K562 (cell line): ENCODE measurements around the gene AGTR1.

Experiments
- AFF4 ChIP-seq: sonication (generic); formaldehyde crosslinking; IDR thresholded peaks from 2 replicates; pipeline ENCODE4 v1.8.0; 2023; ENCODE audit warnings: mild to moderate bottlenecking, missing genetic modification reagents
- CEBPB ChIP-seq: fragments of 450-650 bp; IDR thresholded peaks from 2 replicates; pipeline ENCODE4 v1.6.1; 2016; ENCODE audit warnings: missing genetic modification characterization, missing compliant biosample characterization
- CTCF ChIP-seq, 3 experiments: IDR thresholded peaks in 2 of 3; conservative IDR thresholded peaks in 1 of 3; 2 replicates each; pipeline ENCODE4 v1.5.1; 2011 to 2012; ENCODE audit warnings: low read length in 3 of 3, mild to moderate bottlenecking in 3 of 3, control low read depth in 2 of 3, improper control_type of control experiment in 1 of 3, inconsistent platforms in 1 of 3, low read depth in 1 of 3, mixed read lengths in 1 of 3, moderate library complexity in 1 of 3; ENCODE audit not compliant: insufficient read depth in 2 of 3
- EZH2 ChIP-seq: IDR thresholded peaks from 2 replicates; pipeline ENCODE4 v1.6.1; 2012; ENCODE audit warnings: low read depth, mild to moderate bottlenecking, inconsistent platforms, low read length, borderline replicate concordance
- MAZ ChIP-seq, 2 experiments: fragments of 450-650 bp in 1 of 2; sonication (generic) in 1 of 2; formaldehyde crosslinking; IDR thresholded peaks in 1 of 2; conservative IDR thresholded peaks in 1 of 2; 2 replicates each; pipeline versions ENCODE4 v1.4.0 to v1.5.0; 2020; ENCODE audit warnings: mild to moderate bottlenecking in 1 of 2, missing genetic modification reagents in 1 of 2
- PBX2 ChIP-seq, 2 experiments: IDR thresholded peaks in 1 of 2; conservative IDR thresholded peaks in 1 of 2; 2 replicates each; pipeline ENCODE4 v1.6.1; 2016; ENCODE audit warnings: low read depth in 2 of 2, mild to moderate bottlenecking in 1 of 2, missing compliant biosample characterization in 1 of 2, missing genetic modification characterization in 1 of 2, moderate library complexity in 1 of 2
- TAF1 ChIP-seq: IDR thresholded peaks from 2 replicates; pipeline ENCODE4 v1.6.1; 2011; ENCODE audit warnings: mild to moderate bottlenecking, low read length, moderate library complexity; ENCODE audit not compliant: insufficient read depth, control insufficient read depth, severe bottlenecking; ENCODE audit errors: extremely low read depth
- ZNF274 ChIP-seq: IDR thresholded peaks from 2 replicates; pipeline ENCODE4 v1.6.1; 2011; ENCODE audit warnings: low read depth, mild to moderate bottlenecking, low read length, moderate library complexity, borderline replicate concordance
- TF ChIP-seq, protein P1 (sequence below): fragments of 150-350 bp; conservative IDR thresholded peaks from 2 replicates; pipeline ENCODE4 v1.6.1; 2014; ENCODE audit warnings: low read length
- TF ChIP-seq, protein P2 (sequence below), 2 experiments: fragments of 450-650 bp; formaldehyde crosslinking in 1 of 2; IDR thresholded peaks; 2 replicates each; pipeline versions ENCODE4 v1.4.0 to v1.6.1; 2014 to 2020; ENCODE audit warnings: mild to moderate bottlenecking in 2 of 2, borderline replicate concordance in 1 of 2, low read depth in 1 of 2

DNA sequence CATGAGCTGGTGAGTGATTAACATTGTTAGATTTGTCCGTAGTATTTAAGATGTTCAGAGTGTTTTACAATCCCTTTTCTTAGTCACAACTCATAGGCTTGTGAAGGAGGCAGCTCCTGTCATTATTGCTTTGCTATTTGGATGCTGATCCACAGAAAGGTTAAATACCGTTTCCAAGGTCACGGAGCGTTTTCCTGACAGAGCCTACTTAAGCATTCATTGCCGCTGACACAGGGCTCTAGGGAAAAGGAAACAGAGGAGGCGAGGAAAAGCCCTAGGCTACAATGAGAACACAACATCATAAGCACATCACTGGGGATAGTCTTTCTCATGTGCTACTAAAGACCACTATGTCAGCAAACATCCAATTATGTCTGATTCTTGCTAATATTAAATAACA, 91.4 kb downstream of the AGTR1 start:
- TF ChIP-seq CTCF (IDR thresholded peaks at IDR 0.05 in 2 of 3, conservative IDR thresholded peaks at IDR 0.05 in 1 of 3; ENCODE audit: insufficient read depth in 2 of 3, low read depth in 1 of 3, low read length in 3 of 3) (no peak), PBX2 (CRISPR knock-in tag; IDR thresholded peaks at IDR 0.05; ENCODE audit: low read depth) (no peak), PBX2 (tag; conservative IDR thresholded peaks at IDR 0.05; ENCODE audit: low read depth) (no peak), CEBPB (no peak), ZNF274 (no peak), AFF4 (CRISPR knock-in tag) (no peak), EZH2 (no peak), MAZ (CRISPR knock-in tag; conservative IDR thresholded peaks at IDR 0.05 in 1 of 2, IDR thresholded peaks at IDR 0.05 in 1 of 2) (no peak), TAF1 (no peak)
- TF ChIP-seq, protein P1, sequence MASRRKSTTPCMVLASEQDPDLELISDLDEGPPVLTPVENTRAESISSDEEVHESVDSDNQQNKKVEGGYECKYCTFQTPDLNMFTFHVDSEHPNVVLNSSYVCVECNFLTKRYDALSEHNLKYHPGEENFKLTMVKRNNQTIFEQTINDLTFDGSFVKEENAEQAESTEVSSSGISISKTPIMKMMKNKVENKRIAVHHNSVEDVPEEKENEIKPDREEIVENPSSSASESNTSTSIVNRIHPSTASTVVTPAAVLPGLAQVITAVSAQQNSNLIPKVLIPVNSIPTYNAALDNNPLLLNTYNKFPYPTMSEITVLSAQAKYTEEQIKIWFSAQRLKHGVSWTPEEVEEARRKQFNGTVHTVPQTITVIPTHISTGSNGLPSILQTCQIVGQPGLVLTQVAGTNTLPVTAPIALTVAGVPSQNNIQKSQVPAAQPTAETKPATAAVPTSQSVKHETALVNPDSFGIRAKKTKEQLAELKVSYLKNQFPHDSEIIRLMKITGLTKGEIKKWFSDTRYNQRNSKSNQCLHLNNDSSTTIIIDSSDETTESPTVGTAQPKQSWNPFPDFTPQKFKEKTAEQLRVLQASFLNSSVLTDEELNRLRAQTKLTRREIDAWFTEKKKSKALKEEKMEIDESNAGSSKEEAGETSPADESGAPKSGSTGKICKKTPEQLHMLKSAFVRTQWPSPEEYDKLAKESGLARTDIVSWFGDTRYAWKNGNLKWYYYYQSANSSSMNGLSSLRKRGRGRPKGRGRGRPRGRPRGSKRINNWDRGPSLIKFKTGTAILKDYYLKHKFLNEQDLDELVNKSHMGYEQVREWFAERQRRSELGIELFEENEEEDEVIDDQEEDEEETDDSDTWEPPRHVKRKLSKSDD: no peak
- TF ChIP-seq, protein P2, sequence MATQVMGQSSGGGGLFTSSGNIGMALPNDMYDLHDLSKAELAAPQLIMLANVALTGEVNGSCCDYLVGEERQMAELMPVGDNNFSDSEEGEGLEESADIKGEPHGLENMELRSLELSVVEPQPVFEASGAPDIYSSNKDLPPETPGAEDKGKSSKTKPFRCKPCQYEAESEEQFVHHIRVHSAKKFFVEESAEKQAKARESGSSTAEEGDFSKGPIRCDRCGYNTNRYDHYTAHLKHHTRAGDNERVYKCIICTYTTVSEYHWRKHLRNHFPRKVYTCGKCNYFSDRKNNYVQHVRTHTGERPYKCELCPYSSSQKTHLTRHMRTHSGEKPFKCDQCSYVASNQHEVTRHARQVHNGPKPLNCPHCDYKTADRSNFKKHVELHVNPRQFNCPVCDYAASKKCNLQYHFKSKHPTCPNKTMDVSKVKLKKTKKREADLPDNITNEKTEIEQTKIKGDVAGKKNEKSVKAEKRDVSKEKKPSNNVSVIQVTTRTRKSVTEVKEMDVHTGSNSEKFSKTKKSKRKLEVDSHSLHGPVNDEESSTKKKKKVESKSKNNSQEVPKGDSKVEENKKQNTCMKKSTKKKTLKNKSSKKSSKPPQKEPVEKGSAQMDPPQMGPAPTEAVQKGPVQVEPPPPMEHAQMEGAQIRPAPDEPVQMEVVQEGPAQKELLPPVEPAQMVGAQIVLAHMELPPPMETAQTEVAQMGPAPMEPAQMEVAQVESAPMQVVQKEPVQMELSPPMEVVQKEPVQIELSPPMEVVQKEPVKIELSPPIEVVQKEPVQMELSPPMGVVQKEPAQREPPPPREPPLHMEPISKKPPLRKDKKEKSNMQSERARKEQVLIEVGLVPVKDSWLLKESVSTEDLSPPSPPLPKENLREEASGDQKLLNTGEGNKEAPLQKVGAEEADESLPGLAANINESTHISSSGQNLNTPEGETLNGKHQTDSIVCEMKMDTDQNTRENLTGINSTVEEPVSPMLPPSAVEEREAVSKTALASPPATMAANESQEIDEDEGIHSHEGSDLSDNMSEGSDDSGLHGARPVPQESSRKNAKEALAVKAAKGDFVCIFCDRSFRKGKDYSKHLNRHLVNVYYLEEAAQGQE (IDR thresholded peaks at IDR 0.05; ENCODE audit: borderline replicate concordance): no peak
- TF ChIP-seq, protein P2 (CRISPR knock-in tag; IDR thresholded peaks at IDR 0.05; ENCODE audit: low read depth): no peak
